ENCODE results near the gene COA7.

GRCh38 chr1:52667290-52667689 lies 30.9 kb downstream of the COA7 start:
- no peak for TF ChIP-seq REST (IDR thresholded peaks at IDR 0.05; ENCODE audit: low read depth, low read length)
- no peak for TF ChIP-seq CTCF (IDR thresholded peaks at IDR 0.05)
